IMR-90 (cell line): ENCODE data around the gene UTY. TPM values are rescaled to one million over a fixed set of nuclear protein-coding genes. Genes with fewer than 3 reads are reported as not detected.

Experiments used
- ATAC-seq: fragments of 200-7000 bp; cut with Tn5 transposase; 2 replicates; pipeline ENCODE4 v1.9.1; 2020; ENCODE audit warnings: low read depth, mild to moderate bottlenecking, moderate library complexity
- BruUV-seq: library from RNA; stranded (reverse); fragments of 400-500 nt; replicated peaks from 2 replicates; lab custom pipeline; 2021; lab: Mats Ljungman, UMichigan
- CTCF ChIA-PET: fragments of 300-600 bp; formaldehyde crosslinking; extraction: SDS; loops from one replicate; lab custom pipeline; 2021; ENCODE audit warnings: antibody characterized with exemption; lab: Yijun Ruan, JAX
- POLR2A ChIA-PET: fragments of 300-600 bp; sonication (Branson Sonifier 250); formaldehyde crosslinking; loops from one replicate; lab custom pipeline; 2022; ENCODE audit warnings: antibody characterized with exemption; ENCODE audit not compliant: unreplicated experiment; lab: Charles Lee
- DNase-seq: peaks from one replicate; pipeline ENCODE4 v3.0.0; 2013
- H2AFZ ChIP-seq: replicated peaks from 2 replicates; pipeline ENCODE3; 2013; ENCODE audit warnings: low read length, mild to moderate bottlenecking; ENCODE audit not compliant: poor library complexity
- H2AK5ac ChIP-seq: 2 replicates; pipeline ENCODE4 v1.6.1; 2013; ENCODE audit warnings: low read depth, low read length, inconsistent platforms
- H2AK9ac ChIP-seq: replicated peaks from 2 replicates; pipeline ENCODE3; 2013; ENCODE audit warnings: mild to moderate bottlenecking, low read depth, low read length, moderate library complexity; ENCODE audit not compliant: poor library complexity
- H2BK120ac ChIP-seq: 2 replicates; pipeline ENCODE4 v1.6.1; 2013; ENCODE audit warnings: low read depth, low read length, inconsistent platforms
- H2BK15ac ChIP-seq: 3 replicates; pipeline ENCODE4 v1.6.1; 2013; ENCODE audit warnings: low read depth, low read length, inconsistent platforms
- H2BK20ac ChIP-seq: 2 replicates; pipeline ENCODE4 v1.6.1; 2013; ENCODE audit warnings: low read depth, mild to moderate bottlenecking, inconsistent platforms, low read length, moderate library complexity
- H2BK5ac ChIP-seq: 2 replicates; pipeline ENCODE4 v1.6.1; 2013; ENCODE audit warnings: mild to moderate bottlenecking, low read depth, low read length, inconsistent platforms; ENCODE audit not compliant: poor library complexity, severe bottlenecking
- H3K14ac ChIP-seq: replicated peaks from 2 replicates; pipeline ENCODE4 v1.6.1; 2013; ENCODE audit warnings: low read depth, low read length, inconsistent platforms
- H3K18ac ChIP-seq: 2 replicates; pipeline ENCODE4 v1.6.1; 2013; ENCODE audit warnings: low read depth, low read length, control low read depth
- H3K23ac ChIP-seq: 2 replicates; pipeline ENCODE4 v1.6.1; 2013; ENCODE audit warnings: low read depth, low read length, inconsistent platforms
- H3K27ac ChIP-seq: 2 replicates; pipeline ENCODE4 v1.5.1; 2013; ENCODE audit warnings: mild to moderate bottlenecking, control low read depth, low read length; ENCODE audit not compliant: insufficient read depth
- H3K27me3 ChIP-seq: 2 replicates; pipeline ENCODE4 v1.6.1; 2013; ENCODE audit warnings: low read length; ENCODE audit not compliant: control insufficient read depth, insufficient read depth
- H3K36me3 ChIP-seq: 2 replicates; pipeline ENCODE4 v1.6.1; 2013; ENCODE audit warnings: low read length, mixed read lengths; ENCODE audit not compliant: control insufficient read depth, insufficient read depth
- H3K4ac ChIP-seq: 2 replicates; pipeline ENCODE4 v1.6.1; 2013; ENCODE audit warnings: low read depth, low read length, inconsistent platforms
- H3K4me1 ChIP-seq: 2 replicates; pipeline ENCODE4 v1.6.1; 2013; ENCODE audit warnings: low read length, mixed read lengths; ENCODE audit not compliant: control insufficient read depth, insufficient read depth
- H3K4me2 ChIP-seq: 2 replicates; pipeline ENCODE4 v1.6.1; 2013; ENCODE audit warnings: low read depth, mild to moderate bottlenecking, control low read depth, low read length, moderate library complexity
- H3K4me3 ChIP-seq: 2 replicates; pipeline ENCODE4 v1.5.1; 2013; ENCODE audit warnings: low read depth, mild to moderate bottlenecking, control low read depth, low read length, moderate library complexity; ENCODE audit not compliant: insufficient read depth
- H3K56ac ChIP-seq: 2 replicates; pipeline ENCODE4 v1.6.1; 2013; ENCODE audit warnings: low read length, inconsistent platforms; ENCODE audit not compliant: insufficient read depth; ENCODE audit errors: extremely low read depth
- H3K79me1 ChIP-seq, 2 experiments: 2 replicates each; pipeline ENCODE4 v1.6.1; 2013; ENCODE audit warnings: low read length in 2 of 2, inconsistent platforms in 1 of 2, low read depth in 1 of 2
- H3K9ac ChIP-seq: 2 replicates; pipeline ENCODE4 v1.6.1; 2013; ENCODE audit warnings: low read depth, low read length, control low read depth
- H3K9me1 ChIP-seq: 2 replicates; pipeline ENCODE4 v1.6.1; 2013; ENCODE audit warnings: low read length, inconsistent platforms; ENCODE audit not compliant: insufficient read depth
- H3K9me3 ChIP-seq: 2 replicates; pipeline ENCODE4 v1.6.1; 2013; ENCODE audit warnings: low read length; ENCODE audit not compliant: control insufficient read depth, insufficient read depth
- H4K20me1 ChIP-seq: 2 replicates; pipeline ENCODE4 v1.6.1; 2013; ENCODE audit warnings: low read length, inconsistent platforms; ENCODE audit not compliant: insufficient read depth
- H4K5ac ChIP-seq: 2 replicates; pipeline ENCODE4 v1.6.1; 2013; ENCODE audit warnings: mild to moderate bottlenecking, low read depth, low read length, control low read depth
- H4K8ac ChIP-seq, 2 experiments: 2 replicates each; pipeline ENCODE4 v1.6.1; 2013; ENCODE audit warnings: low read depth in 2 of 2, low read length in 2 of 2, control low read depth in 1 of 2, inconsistent platforms in 1 of 2
- H4K91ac ChIP-seq: 2 replicates; pipeline ENCODE4 v1.6.1; 2013; ENCODE audit warnings: low read depth, low read length, inconsistent platforms; ENCODE audit not compliant: insufficient read depth
- BHLHE40 ChIP-seq: fragments of 150-350 bp; IDR thresholded peaks from 2 replicates; pipeline ENCODE4 v1.6.1; 2016; ENCODE audit warnings: mild to moderate bottlenecking, low read depth, low read length
- CEBPB ChIP-seq: IDR thresholded peaks from 2 replicates; pipeline ENCODE4 v1.6.1; 2012; ENCODE audit warnings: low read depth, low read length, improper control_type of control experiment
- CHD1 ChIP-seq: IDR thresholded peaks from 2 replicates; pipeline ENCODE4 v1.6.1; 2012; ENCODE audit warnings: low read depth, low read length, improper control_type of control experiment
- CTCF ChIP-seq: conservative IDR thresholded peaks from 2 replicates; pipeline ENCODE4 v1.5.1; 2012; ENCODE audit warnings: mild to moderate bottlenecking, low read depth, low read length, improper control_type of control experiment
- ELK1 ChIP-seq: fragments of 150-350 bp; IDR thresholded peaks from 2 replicates; pipeline ENCODE4 v1.6.1; 2016; ENCODE audit warnings: low read depth, mild to moderate bottlenecking, low read length, moderate library complexity, borderline replicate concordance
- FOS ChIP-seq: fragments of 150-350 bp; IDR thresholded peaks from 2 replicates; pipeline ENCODE4 v1.6.1; 2016; ENCODE audit warnings: low read depth, low read length
- MAFK ChIP-seq: IDR thresholded peaks from 2 replicates; pipeline ENCODE4 v1.6.1; 2012; ENCODE audit warnings: low read depth, low read length, improper control_type of control experiment
- MAZ ChIP-seq: IDR thresholded peaks from 2 replicates; pipeline ENCODE4 v1.6.1; 2012; ENCODE audit warnings: low read depth, mild to moderate bottlenecking, low read length, improper control_type of control experiment, moderate library complexity, borderline replicate concordance
- MXI1 ChIP-seq: IDR thresholded peaks from 2 replicates; pipeline ENCODE4 v1.6.1; 2012; ENCODE audit warnings: low read depth, mild to moderate bottlenecking, low read length, moderate library complexity, borderline replicate concordance
- NFE2L2 ChIP-seq: fragments of 150-350 bp; IDR thresholded peaks from 2 replicates; pipeline ENCODE4 v1.6.1; 2016; ENCODE audit warnings: low read depth, mild to moderate bottlenecking, low read length
- POLR2A ChIP-seq: IDR thresholded peaks from 2 replicates; pipeline ENCODE4 v1.6.1; 2012; ENCODE audit warnings: mild to moderate bottlenecking, low read depth, low read length
- RAD21 ChIP-seq: IDR thresholded peaks from 2 replicates; pipeline ENCODE4 v1.6.1; 2012; ENCODE audit warnings: low read length, improper control_type of control experiment
- RCOR1 ChIP-seq: IDR thresholded peaks from 2 replicates; pipeline ENCODE4 v1.6.1; 2012; ENCODE audit warnings: mild to moderate bottlenecking, low read length, improper control_type of control experiment; ENCODE audit not compliant: insufficient replicate concordance
- RFX5 ChIP-seq: IDR thresholded peaks from 2 replicates; pipeline ENCODE4 v1.8.0; 2012; ENCODE audit warnings: low read depth, mild to moderate bottlenecking, low read length, moderate library complexity
- SMC3 ChIP-seq: fragments of 150-350 bp; IDR thresholded peaks from 2 replicates; pipeline ENCODE4 v1.6.1; 2016; ENCODE audit warnings: low read depth, mild to moderate bottlenecking, antibody characterized with exemption, low read length, moderate library complexity
- USF2 ChIP-seq: fragments of 150-350 bp; IDR thresholded peaks from 2 replicates; pipeline ENCODE4 v1.6.1; 2017; ENCODE audit warnings: mild to moderate bottlenecking, antibody characterized with exemption, low read length, low read depth
- WGBS, 2 experiments: methylation state at CpG; one replicate each; pipeline versions ENCODE4 v1.1.5 to v1.1.7; 2013; ENCODE audit warnings: missing lambda C conversion rate in 2 of 2; ENCODE audit not compliant: insufficient read length in 1 of 2; ENCODE audit errors: extremely low coverage in 2 of 2; 5-methylcytosine and 5-hydroxymethylcytosine counted together
- dilution Hi-C: fragments of 300-500 bp; cut with HindIII; formaldehyde crosslinking; loops from one replicate; pipeline ENCODE4 v1.14.3; 2018; ENCODE audit warnings: low sequenced_read_pairs; ENCODE audit not compliant: unreplicated experiment
- in situ Hi-C: fragments of 300-500 bp; cut with MboI; formaldehyde crosslinking; loops from 3 replicates; pipeline ENCODE4 v1.14.3; 2019; ENCODE audit warnings: low sequenced_read_pairs, inconsistent platforms, mixed read lengths
- intact Hi-C: fragments of 100-400 bp; cut with micrococcal nuclease; formaldehyde crosslinking; loops from 2 replicates; pipeline ENCODE4 v1.10.0; 2022
- polyA plus RNA-seq, 3 experiments: library from polyadenylated mRNA; depleted of rRNA; stranded (reverse); fragments of >200 nt; gene quantifications; 2 replicates each; pipeline ENCODE4 v1.2.3, GENCODE V29; 2012; ENCODE audit warnings: low replicate concordance in 1 of 3
- total RNA-seq: library from RNA; depleted of rRNA; stranded (reverse); fragments of >200 nt; gene quantifications from 2 replicates; pipeline ENCODE4 v1.2.3, GENCODE V29; 2012

UTY gene
- total and polyA plus RNA-seq, 2 of the 4 experiments (the other 2 are of a cell fraction), result not detected

- H4K8ac ChIP-seq, result no peak overlapping the region
- dilution Hi-C loops (no loop called here), intact Hi-C loops (no loop called here), in situ Hi-C loops (no loop called here)
- no peak overlapping the region for H3K4me2 ChIP-seq
- H3K36me3 ChIP-seq, result no peaks in the 10 kb centered on the region
- no peaks in the 10 kb centered on the region for H3K4me1 ChIP-seq
- H3K14ac ChIP-seq, result no peak overlapping the region
- WGBS, 2 experiments, result no CpG with 5 or more reads among the region's 3 CpGs
- H3K56ac ChIP-seq, result no peak overlapping the region
- no peak overlapping the region for H2BK5ac ChIP-seq
- no peak overlapping the region for H3K9ac ChIP-seq
- CTCF ChIA-PET, result no interaction called here
- H2BK15ac ChIP-seq, result no peak overlapping the region
- no peak overlapping the region for H3K27ac ChIP-seq
- no peaks in the 10 kb centered on the region for H3K79me1 ChIP-seq
- no peaks in the 10 kb centered on the region for H3K9me3 ChIP-seq
- no peaks in the 10 kb centered on the region for H3K27me3 ChIP-seq
- no peak overlapping the region for H3K4ac ChIP-seq
- no peaks in the 10 kb centered on the region for H4K20me1 ChIP-seq
- no peak overlapping the region for H2AK9ac ChIP-seq
- H4K91ac ChIP-seq, result no peak overlapping the region
- H2BK120ac ChIP-seq, result no peak overlapping the region
- no peak overlapping the region for H3K18ac ChIP-seq
- H2BK20ac ChIP-seq, result no peak overlapping the region
- TF ChIP-seq MXI1 (no peak), RFX5 (no peak), SMC3 (no peak), FOS (no peak), BHLHE40 (no peak), POLR2A (no peak), CHD1 (no peak), ELK1 (no peak), MAFK (no peak), CEBPB (no peak), MAZ (no peak), NFE2L2 (no peak), RAD21 (no peak), RCOR1 (no peak), CTCF (no peak), USF2 (no peak)
- no peak overlapping the region for H4K5ac ChIP-seq
- no peak overlapping the region for H3K23ac ChIP-seq
- no peak for ATAC-seq
- no peaks in the 10 kb centered on the region for H3K9me1 ChIP-seq
- no peak for DNase-seq
- POLR2A ChIA-PET, result no interaction called here
- no TSS peak for BruUV-seq
- H2AFZ ChIP-seq, result no peak overlapping the region
- no peak overlapping the region for H3K4me3 ChIP-seq
- no peak overlapping the region for H2AK5ac ChIP-seq
These were observed 13.9 kb upstream of the UTY start for GRCh38 chrY:13493737-13494136.
